Endothelial cell of umbilical vein (primary cell): Measurements from ENCODE around the gene CLDN6. TPM values are rescaled to one million over a fixed set of nuclear protein-coding genes. Genes with fewer than 3 reads are reported as not detected.

Experiments
- BruUV-seq: library from RNA; stranded (reverse); fragments of 400-500 nt; replicated peaks from 2 replicates; lab custom pipeline; 2021; lab: Mats Ljungman, UMichigan
- CTCF ChIA-PET: fragments of 300-600, 350-600 bp; sonication (Branson Sonifier 250); formaldehyde crosslinking; loops from one replicate; lab custom pipeline; 2021; ENCODE audit warnings: antibody characterized with exemption, inconsistent platforms; lab: Charles Lee
- POLR2A ChIA-PET: fragments of 300-600, 350-600 bp; sonication (Branson Sonifier 250); formaldehyde crosslinking; loops from one replicate; lab custom pipeline; 2021; ENCODE audit warnings: antibody characterized with exemption, inconsistent platforms; lab: Charles Lee
- DNase-seq: peaks from one replicate; pipeline ENCODE4 v3.0.0-alpha.2; 2011; ENCODE audit warnings: low read depth, low spot score
- FAIRE-seq: peaks from 2 replicates; lab custom pipeline; 2011; peaks lifted over from hg19 to GRCh38; lab: Jason Lieb, UNC
- H2AFZ ChIP-seq: 2 replicates; pipeline ENCODE4 v1.6.0; 2012; ENCODE audit warnings: low read depth, low read length, control low read depth, inconsistent platforms
- H3K27ac ChIP-seq: 2 replicates; pipeline ENCODE4 v1.5.1; 2011; ENCODE audit warnings: low read depth, mild to moderate bottlenecking, control low read depth, low read length, moderate library complexity; ENCODE audit not compliant: insufficient read depth
- H3K27me3 ChIP-seq, 2 experiments: 2 replicates each; pipeline versions ENCODE4 v1.6.0 to v1.6.1; 2011; ENCODE audit warnings: low read length in 2 of 2, mixed read lengths in 1 of 2; ENCODE audit not compliant: control insufficient read depth in 2 of 2, insufficient read depth in 2 of 2
- H3K36me3 ChIP-seq, 2 experiments: 2 replicates in 1 of 2; 3 replicates in 1 of 2; pipeline ENCODE4 v1.5.1; 2011; ENCODE audit warnings: low read length in 2 of 2, mild to moderate bottlenecking in 1 of 2, moderate library complexity in 1 of 2; ENCODE audit not compliant: control insufficient read depth in 2 of 2, insufficient read depth in 2 of 2; ENCODE audit errors: extremely low read depth in 1 of 2
- H3K4me1 ChIP-seq: 3 replicates; pipeline ENCODE4 v1.5.1; 2011; ENCODE audit warnings: mild to moderate bottlenecking, low read length; ENCODE audit not compliant: control insufficient read depth, insufficient read depth; ENCODE audit errors: extremely low read depth
- H3K4me2 ChIP-seq: 2 replicates; pipeline ENCODE4 v1.6.1; 2011; ENCODE audit warnings: low read length, control low read depth, mixed read lengths; ENCODE audit not compliant: insufficient read depth
- H3K4me3 ChIP-seq, 3 experiments: fragments of 200-600 bp in 1 of 3; sonication (generic), shearing (Covaris generic) in 1 of 3; replicated peaks in 1 of 3; 2 replicates each; pipeline ENCODE4 v1.5.1; 2011 to 2016; ENCODE audit warnings: control low read depth in 3 of 3, low read length in 3 of 3, mild to moderate bottlenecking in 2 of 3, inconsistent platforms in 1 of 3, low read depth in 1 of 3, moderate library complexity in 1 of 3; ENCODE audit not compliant: insufficient read depth in 1 of 3
- H3K79me2 ChIP-seq: 2 replicates; pipeline ENCODE4 v1.6.0; 2012; ENCODE audit warnings: low read length, inconsistent platforms; ENCODE audit not compliant: control insufficient read depth, insufficient read depth
- H3K9ac ChIP-seq: replicated peaks from 2 replicates; pipeline ENCODE3; 2011; ENCODE audit warnings: low read length, control low read depth; ENCODE audit not compliant: insufficient read depth; ENCODE audit errors: extremely low read depth
- H3K9me1 ChIP-seq: replicated peaks from 3 replicates; pipeline ENCODE4 v1.6.0; 2011; ENCODE audit warnings: mild to moderate bottlenecking, low read length; ENCODE audit not compliant: control insufficient read depth, insufficient read depth; ENCODE audit errors: extremely low read depth
- H3K9me3 ChIP-seq: replicated peaks from 2 replicates; pipeline ENCODE4 v1.5.1; 2012; ENCODE audit warnings: low read length, inconsistent platforms; ENCODE audit not compliant: control insufficient read depth, insufficient read depth
- H4K20me1 ChIP-seq: replicated peaks from 2 replicates; pipeline ENCODE3; 2011; ENCODE audit warnings: mild to moderate bottlenecking, low read length; ENCODE audit not compliant: control insufficient read depth, insufficient read depth; ENCODE audit errors: extremely low read depth
- CTCF ChIP-seq, 2 donors: IDR thresholded peaks; 1 replicate in 1 of 2; 2 replicates in 1 of 2; pipeline ENCODE4 v1.5.1; 2011; ENCODE audit warnings: low read length in 2 of 2, mild to moderate bottlenecking in 2 of 2, moderate library complexity in 2 of 2, control low read depth in 1 of 2, inconsistent platforms in 1 of 2, low read depth in 1 of 2; ENCODE audit not compliant: insufficient read depth in 1 of 2; ENCODE audit errors: extremely low read depth in 1 of 2
- EZH2 ChIP-seq: IDR thresholded peaks from 2 replicates; pipeline ENCODE4 v1.6.1; 2012; ENCODE audit warnings: borderline replicate concordance, low read depth, mild to moderate bottlenecking, moderate library complexity, low read length, inconsistent platforms; ENCODE audit not compliant: severe bottlenecking
- FOS ChIP-seq: IDR thresholded peaks from 2 replicates; pipeline ENCODE4 v1.6.1; 2011; ENCODE audit warnings: mild to moderate bottlenecking, low read length, moderate library complexity, borderline replicate concordance; ENCODE audit not compliant: insufficient read depth
- GATA2 ChIP-seq: IDR thresholded peaks from 2 replicates; pipeline ENCODE4 v1.7.0; 2011; ENCODE audit warnings: low read depth, mild to moderate bottlenecking, moderate library complexity, mixed read lengths, low read length; ENCODE audit not compliant: insufficient read length, insufficient read depth
- JUN ChIP-seq: IDR thresholded peaks from 2 replicates; pipeline ENCODE4 v1.6.1; 2011; ENCODE audit warnings: borderline replicate concordance, low read depth; ENCODE audit not compliant: insufficient read length, insufficient read depth
- MAX ChIP-seq: IDR thresholded peaks from 2 replicates; pipeline ENCODE4 v1.6.1; 2011; ENCODE audit not compliant: insufficient read depth, insufficient read length
- MYC ChIP-seq: IDR thresholded peaks from one replicate; pipeline ENCODE4 v1.6.1; 2011; ENCODE audit warnings: mild to moderate bottlenecking, low read depth, low read length
- POLR2A ChIP-seq: IDR thresholded peaks from 2 replicates; pipeline ENCODE4 v1.6.1; 2012; ENCODE audit warnings: low read depth, mild to moderate bottlenecking, control low read depth, low read length
- POLR2AphosphoS5 ChIP-seq: IDR thresholded peaks from 2 replicates; pipeline ENCODE4 v1.6.1; 2012; ENCODE audit warnings: low read depth, mild to moderate bottlenecking, control low read depth, low read length, moderate library complexity; ENCODE audit not compliant: insufficient read depth
- dilution Hi-C: fragments of 300-500 bp; cut with MboI; formaldehyde crosslinking; loops from one replicate; pipeline ENCODE4 v1.15.0; 2019; ENCODE audit warnings: low sequenced_read_pairs; ENCODE audit not compliant: extremely low pct_ligation_motif_present
- intact Hi-C: fragments of 100-400 bp; cut with micrococcal nuclease; formaldehyde crosslinking; loops from one replicate; pipeline ENCODE4 v1.10.0; 2022
- polyA plus RNA-seq, 4 experiments: library from polyadenylated mRNA; depleted of rRNA in 3 of 4; stranded (reverse) in 3 of 4; unstranded in 1 of 4; fragments of >200 nt; gene quantifications; 2 replicates each; pipeline versions ENCODE4 v1.2.1 to v1.2.3, GENCODE V29; 2011 to 2012; ENCODE audit warnings: missing spikeins in 1 of 4
- total RNA-seq: library from RNA; stranded (reverse); gene quantifications from 2 replicates; pipeline ENCODE4 v1.2.3, GENCODE V29; 2021

The CLDN6 gene
- total and polyA plus RNA-seq, 2 donors (not counting 3 experiments of a cell fraction or from before 2014, with no cell fraction given), result 0.28 TPM; not detected in 1

- Histone ChIP-seq H3K36me3 (no peaks in the 10 kb centered on the region), H3K79me2 (no peaks in the 10 kb centered on the region), H3K9me3 (no peaks in the 10 kb centered on the region), H3K9me1 (no peaks in the 10 kb centered on the region), H4K20me1 (no peaks in the 10 kb centered on the region), H3K27me3 (peaks cover 21 to 22% of the 10 kb centered on the region in 2 experiments), H3K4me1 (no peaks in the 10 kb centered on the region), H3K4me2 (no peak overlapping the region), H2AFZ (no peak overlapping the region), H3K4me3 (no peak overlapping the region), H3K9ac (no peak overlapping the region), H3K27ac (no peak overlapping the region)
- FAIRE-seq (no peak), DNase-seq (no peak)
- intact Hi-C loops, result no loop called here
- TF ChIP-seq JUN, result no peak
- no peak for TF ChIP-seq MAX
- TF ChIP-seq POLR2AphosphoS5, result no peak
- POLR2A ChIA-PET, result no interaction called here
- dilution Hi-C loops, result no loop called here
- CTCF ChIA-PET, result interaction anchor here (1.3 kb wide), 1 partner anchor 17 kb away, joined by 7 read pairs; no protein-coding TSS in a partner anchor
- BruUV-seq, result no TSS peak
Observed at GRCh38 chr16:3014971-3015370, 3.0 kb downstream of the CLDN6 start.

- ChIA-PET POLR2A (no interaction called here), CTCF (interaction anchor here (1.3 kb wide), 1 partner anchor 18 kb away, joined by 7 read pairs; no protein-coding TSS in a partner anchor)
- Histone ChIP-seq H3K9ac (no peak overlapping the region), H3K27ac (no peak overlapping the region), H4K20me1 (no peaks in the 10 kb centered on the region), H3K9me1 (no peaks in the 10 kb centered on the region), H3K4me2 (no peak overlapping the region), H3K27me3 (peaks cover 21 to 22% of the 10 kb centered on the region in 2 experiments), H3K36me3 (no peaks in the 10 kb centered on the region), H3K79me2 (no peaks in the 10 kb centered on the region), H3K9me3 (no peaks in the 10 kb centered on the region), H3K4me3 (no peak overlapping the region), H2AFZ (no peak overlapping the region), H3K4me1 (no peaks in the 10 kb centered on the region)
- no peak for TF ChIP-seq POLR2AphosphoS5
- TF ChIP-seq GATA2, result no peak
- TF ChIP-seq FOS, result no peak
- no peak for TF ChIP-seq MYC
- TF ChIP-seq POLR2A, result no peak
- TF ChIP-seq JUN, result no peak
- TF ChIP-seq EZH2, result no peak
- no peak for TF ChIP-seq CTCF (IDR thresholded peaks at IDR 0.05; ENCODE audit: extremely low read depth in 1 of 2, insufficient read depth in 1 of 2, low read depth in 1 of 2, low read length in 2 of 2)
- TF ChIP-seq MAX, result no peak
- intact Hi-C loops (no loop called here), dilution Hi-C loops (no loop called here)
- DNase-seq (no peak), FAIRE-seq (no peak)
- BruUV-seq, result no TSS peak
Observed at GRCh38 chr16:3013998-3014690, 3.8 kb downstream of the CLDN6 start.
